Epithelial cell of esophagus (primary cell): ENCODE data around the gene DUSP10.
A peak's percentile ranks its signal among the peaks of the same experiment; 100 is the strongest.

ENCODE experiments used
- DNase-seq: peaks from one replicate; pipeline ENCODE4 v3.0.0; 2010; ENCODE audit warnings: low read depth
- H3K4me3 ChIP-seq: 2 replicates; pipeline ENCODE4 v1.5.1; 2011; ENCODE audit warnings: mild to moderate bottlenecking, low read length, control low read depth
- TF ChIP-seq, protein P1 (sequence below): IDR thresholded peaks from 2 replicates; pipeline ENCODE4 v1.5.1; 2011; ENCODE audit warnings: low read depth, mild to moderate bottlenecking, low read length, control low read depth, inconsistent platforms; ENCODE audit not compliant: insufficient read depth; ENCODE audit errors: missing control alignments

The DUSP10 gene

DNA sequence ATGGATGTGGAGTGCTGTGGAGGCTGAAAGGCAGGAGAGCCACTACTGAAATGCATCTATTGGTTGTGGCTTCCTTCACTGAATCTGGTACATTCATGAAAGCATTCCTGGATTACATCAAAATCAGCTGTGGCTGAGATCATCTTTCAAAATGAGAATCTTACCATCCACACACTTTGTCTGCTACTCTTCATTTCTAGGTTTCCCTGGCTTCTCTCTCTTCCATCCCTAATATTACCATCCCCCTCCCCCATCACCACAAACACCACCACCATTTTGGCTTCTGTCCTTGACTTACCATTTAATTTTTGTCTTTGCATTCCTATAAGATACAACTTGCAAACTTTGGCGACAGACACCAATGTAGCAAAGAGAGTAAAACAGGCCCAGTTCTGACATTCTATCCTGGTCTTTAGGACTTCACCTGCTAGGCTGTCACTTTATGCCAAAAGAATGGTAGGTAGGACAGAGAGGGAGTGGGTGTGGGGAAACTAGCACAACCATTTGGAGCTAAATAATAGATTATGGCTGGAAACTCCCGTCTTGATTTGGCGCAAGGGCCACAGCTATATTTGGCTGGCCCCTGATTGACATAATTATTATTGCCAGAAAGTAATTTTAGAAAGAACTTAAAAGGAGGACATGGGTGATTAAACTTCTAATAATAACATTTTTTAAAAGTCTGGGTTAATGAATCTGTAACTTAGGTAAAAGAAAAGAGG lies 15.1 kb upstream of the DUSP10 start:
- TF ChIP-seq, protein P1, sequence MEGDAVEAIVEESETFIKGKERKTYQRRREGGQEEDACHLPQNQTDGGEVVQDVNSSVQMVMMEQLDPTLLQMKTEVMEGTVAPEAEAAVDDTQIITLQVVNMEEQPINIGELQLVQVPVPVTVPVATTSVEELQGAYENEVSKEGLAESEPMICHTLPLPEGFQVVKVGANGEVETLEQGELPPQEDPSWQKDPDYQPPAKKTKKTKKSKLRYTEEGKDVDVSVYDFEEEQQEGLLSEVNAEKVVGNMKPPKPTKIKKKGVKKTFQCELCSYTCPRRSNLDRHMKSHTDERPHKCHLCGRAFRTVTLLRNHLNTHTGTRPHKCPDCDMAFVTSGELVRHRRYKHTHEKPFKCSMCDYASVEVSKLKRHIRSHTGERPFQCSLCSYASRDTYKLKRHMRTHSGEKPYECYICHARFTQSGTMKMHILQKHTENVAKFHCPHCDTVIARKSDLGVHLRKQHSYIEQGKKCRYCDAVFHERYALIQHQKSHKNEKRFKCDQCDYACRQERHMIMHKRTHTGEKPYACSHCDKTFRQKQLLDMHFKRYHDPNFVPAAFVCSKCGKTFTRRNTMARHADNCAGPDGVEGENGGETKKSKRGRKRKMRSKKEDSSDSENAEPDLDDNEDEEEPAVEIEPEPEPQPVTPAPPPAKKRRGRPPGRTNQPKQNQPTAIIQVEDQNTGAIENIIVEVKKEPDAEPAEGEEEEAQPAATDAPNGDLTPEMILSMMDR: no peak
- H3K4me3 ChIP-seq: no peak overlapping the region
- DNase-seq: no peak

DNA sequence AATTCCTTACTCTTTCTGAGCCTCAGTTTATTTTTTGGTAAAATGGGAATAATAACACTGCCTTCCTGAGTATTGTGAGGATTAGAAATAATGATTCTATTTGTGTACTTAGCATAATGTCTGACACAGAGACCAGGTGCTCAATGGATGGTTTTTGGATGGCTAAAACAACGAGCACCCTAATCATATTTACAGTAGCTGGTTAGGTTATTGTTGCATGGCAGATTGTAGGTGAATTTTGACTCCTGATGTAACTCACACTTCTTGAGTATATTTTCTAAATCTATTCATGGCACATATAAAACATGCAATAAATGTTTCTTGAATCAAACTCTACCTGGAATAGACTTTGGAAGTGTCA lies 11.9 kb upstream of the DUSP10 start:
- TF ChIP-seq, protein P1: no peak
- H3K4me3 ChIP-seq: no peak overlapping the region
- no peak for DNase-seq

DNA sequence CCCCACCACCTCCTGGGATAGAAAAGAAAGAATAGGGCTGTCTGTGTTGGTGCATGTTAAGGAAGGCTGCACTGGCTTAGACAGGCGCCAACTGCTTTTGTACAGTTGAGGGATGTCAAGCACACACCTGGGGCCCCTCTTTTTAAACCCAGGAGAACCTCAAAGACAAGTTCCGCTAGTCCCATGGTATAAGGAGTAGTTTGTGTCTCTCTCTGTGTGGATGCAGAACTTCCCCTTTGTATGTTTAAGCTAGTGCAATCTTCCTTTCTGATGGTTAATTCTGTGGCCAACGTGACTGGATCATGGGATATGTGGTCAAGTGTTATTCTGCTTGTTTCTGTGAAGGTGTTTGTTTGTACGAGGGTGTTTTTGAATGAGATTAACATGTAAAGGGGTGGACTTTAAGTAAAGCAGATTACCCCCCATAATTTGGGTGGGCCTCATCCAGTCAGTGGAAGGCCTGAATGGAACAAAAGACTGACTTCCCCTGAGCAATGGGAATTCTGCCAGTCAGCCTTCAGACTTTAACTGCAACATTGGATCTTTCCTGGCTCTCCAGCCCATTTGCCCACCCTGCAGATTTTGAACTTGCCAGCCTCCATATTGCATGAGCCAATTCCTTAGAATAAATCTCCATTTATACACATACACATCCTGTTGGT lies 9.5 kb upstream of the DUSP10 start:
- TF ChIP-seq, protein P1: no peak
- no peak for DNase-seq
- H3K4me3 ChIP-seq: no peak overlapping the region

DNA sequence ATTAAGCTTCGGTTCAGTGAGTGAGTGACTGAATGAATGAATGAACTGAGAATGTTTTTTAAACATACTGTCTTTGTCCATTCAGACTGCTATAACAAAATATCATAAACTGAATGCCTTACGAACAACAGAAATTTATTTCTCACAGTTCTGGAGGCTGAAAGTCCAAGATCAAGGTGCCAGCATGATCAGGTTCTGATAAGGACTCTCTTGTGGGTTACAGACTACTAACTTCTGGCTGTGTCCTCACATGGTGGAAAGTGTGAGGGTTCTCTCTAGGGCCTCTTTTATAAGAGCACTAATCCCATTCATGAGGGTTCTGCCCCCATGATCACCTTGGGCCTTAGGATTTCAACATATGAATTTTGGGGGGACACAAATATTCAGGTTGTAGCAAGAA lies 7.1 kb upstream of the DUSP10 start:
- H3K4me3 ChIP-seq: no peak overlapping the region
- no peak for DNase-seq
- TF ChIP-seq, protein P1: no peak

- DNase-seq: no peak
- no peak overlapping the region for H3K4me3 ChIP-seq
- TF ChIP-seq, protein P1: no peak
Measured at GRCh38 chr1:221747839-221748238, 6.0 kb upstream of the DUSP10 start.

DNA sequence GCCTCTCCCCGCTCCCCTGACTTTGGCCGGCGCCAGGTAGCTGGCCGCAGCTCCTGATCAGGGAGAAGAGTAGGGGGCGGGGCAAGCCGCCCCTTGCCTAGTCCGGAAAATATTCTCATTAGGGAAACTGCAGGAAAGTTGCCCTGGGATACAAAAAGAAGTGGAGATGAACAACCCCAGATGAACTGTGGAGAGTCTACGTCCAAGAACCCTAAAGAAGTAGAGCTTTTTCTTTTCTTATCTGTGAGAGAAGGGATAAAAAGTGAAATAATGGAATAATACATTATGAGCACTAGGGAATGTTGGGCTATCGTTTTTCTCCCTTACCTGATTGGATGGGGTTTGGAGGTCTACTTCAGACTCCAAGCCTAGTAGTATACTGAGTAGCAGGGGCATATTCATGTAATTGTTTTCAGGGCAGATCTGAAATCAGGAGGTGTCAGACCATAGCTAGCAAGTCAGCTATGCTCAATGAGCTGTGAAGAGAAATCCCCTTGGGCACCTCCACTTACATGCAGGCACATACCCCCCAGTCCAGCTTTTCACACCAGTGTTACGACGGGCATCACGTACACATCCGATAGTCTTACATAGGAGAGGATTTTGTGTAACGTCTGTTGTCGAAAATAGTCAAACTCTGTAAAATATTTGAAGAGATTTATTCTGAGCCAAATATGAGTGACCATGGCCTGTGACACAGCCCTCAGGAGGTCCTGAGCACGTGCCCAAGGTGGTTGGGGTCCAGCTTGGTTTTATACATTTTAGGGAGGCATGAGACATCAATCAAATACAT lies 1.7 kb upstream of the DUSP10 start:
- TF ChIP-seq, protein P1: no peak
- peak; percentile 51 for DNase-seq
- peak overlapping the region; percentile 96 for H3K4me3 ChIP-seq
